ENCODE data around the gene OOEP.

The OOEP gene

GRCh38 chr6:73377225-73377624 is 7.5 kb upstream of the OOEP start:
- no peak for TF ChIP-seq CTCF (IDR thresholded peaks at IDR 0.05; ENCODE audit: low read depth, low read length)

DNA sequence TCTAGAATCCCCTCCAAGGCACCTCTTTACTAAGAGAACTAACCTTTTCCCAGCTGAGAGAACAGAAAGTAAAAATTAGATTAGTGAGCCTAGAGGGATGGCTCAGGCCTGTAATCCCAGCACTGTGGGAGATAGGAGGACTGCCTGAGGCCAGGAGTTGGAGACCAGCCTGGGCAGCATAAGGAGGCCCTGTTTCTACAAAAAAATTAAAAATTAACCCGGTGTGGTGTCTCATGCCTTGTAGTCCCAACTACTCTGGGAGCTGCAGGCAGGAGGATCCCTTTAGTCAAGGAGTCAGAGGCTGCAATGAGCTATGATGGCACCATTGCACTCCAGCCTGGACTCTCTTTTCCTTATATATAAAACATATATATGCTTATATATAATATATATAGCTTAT is 5.5 kb upstream of the OOEP start:
- no peak for DNase-seq (ENCODE audit: extremely low read depth, low read depth)
- no peak for TF ChIP-seq CTCF (IDR thresholded peaks at IDR 0.05; ENCODE audit: low read depth, low read length)

More at GRCh38 chr6:73377225-73377624, 7.5 kb upstream of the OOEP start:
- no peak for DNase-seq (ENCODE audit: extremely low read depth, low read depth)

DNA sequence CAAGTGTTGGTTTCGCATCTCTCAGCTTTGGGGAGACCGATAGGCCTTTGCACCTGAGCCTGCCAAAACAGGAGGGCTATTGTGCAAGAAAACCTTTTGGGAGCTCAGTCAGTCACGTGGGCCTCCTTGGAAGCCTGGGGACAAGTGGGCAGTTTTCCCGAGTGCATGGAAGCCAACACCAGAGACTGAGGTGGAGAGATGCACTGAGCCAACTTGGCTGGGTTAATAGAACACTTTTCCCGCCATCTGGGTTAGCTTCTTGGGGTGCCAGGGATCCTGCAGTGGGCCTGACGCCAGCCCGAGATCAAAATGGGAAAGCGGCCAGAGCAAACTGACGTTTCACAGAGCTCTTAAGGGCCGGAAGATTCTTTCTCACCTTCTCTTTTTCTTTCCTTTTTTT is 2.8 kb upstream of the OOEP start:
- TF ChIP-seq CTCF (IDR thresholded peaks at IDR 0.05; ENCODE audit: low read depth, low read length), result no peak
- no peak for DNase-seq (ENCODE audit: extremely low read depth, low read depth)

DNA sequence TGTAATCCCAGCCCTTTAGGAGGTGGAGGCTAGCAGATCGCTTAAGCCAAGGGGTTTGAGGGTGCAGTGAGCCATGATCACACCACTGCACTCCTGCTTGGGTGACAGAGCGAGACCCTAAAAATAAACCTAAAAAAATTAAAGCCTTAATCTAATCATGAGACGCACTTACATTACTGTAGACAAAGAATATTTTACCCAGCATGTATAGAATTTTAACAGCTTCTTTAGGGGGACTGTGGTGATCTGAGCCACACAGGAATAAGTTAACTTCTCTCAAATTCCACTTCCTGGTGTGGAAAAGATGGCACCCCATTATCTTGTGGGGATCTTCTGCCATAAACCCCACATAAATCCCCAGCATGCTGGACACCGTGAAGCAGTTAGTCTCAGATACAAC is 2.3 kb upstream of the OOEP start:
- DNase-seq (ENCODE audit: extremely low read depth, low read depth), result no peak
- no peak for TF ChIP-seq CTCF (IDR thresholded peaks at IDR 0.05; ENCODE audit: low read depth, low read length)

- TF ChIP-seq CTCF (IDR thresholded peaks at IDR 0.05; ENCODE audit: low read depth, low read length), result no peak
- DNase-seq (ENCODE audit: extremely low read depth, low read depth), result no peak
Measured at GRCh38 chr6:73369157-73369556, 540 bp downstream of the OOEP start.

- TF ChIP-seq CTCF (IDR thresholded peaks at IDR 0.05; ENCODE audit: low read depth, low read length), result no peak
Measured at GRCh38 chr6:73368675-73369074, 1.0 kb downstream of the OOEP start.

GRCh38 chr6:73367761-73368355 is 1.8 kb downstream of the OOEP start:
- DNase-seq (ENCODE audit: extremely low read depth, low read depth), result no peak
- no peak for TF ChIP-seq CTCF (IDR thresholded peaks at IDR 0.05; ENCODE audit: low read depth, low read length)

More at GRCh38 chr6:73368675-73369074, 1.0 kb downstream of the OOEP start:
- DNase-seq (ENCODE audit: extremely low read depth, low read depth), result no peak

All from AG09319 (cell line).